ENCODE results near the gene ATP8A2. TPM values are rescaled to one million over a fixed set of nuclear protein-coding genes. Genes with fewer than 3 reads are reported as not detected.

The ATP8A2 gene
- total and polyA plus RNA-seq, 5 donors = 0.09 to 0.65 (median 0.22) TPM

- Histone ChIP-seq H3K27me3 (ENCODE audit: control insufficient read depth, insufficient read depth) (no peaks in the 10 kb centered on the region), H3K4me1 (ENCODE audit: control insufficient read depth, insufficient read depth, low read length) (no peaks in the 10 kb centered on the region), H3K4me3 (ENCODE audit: low read length) (no peak overlapping the region), H3K9me3 (ENCODE audit: control insufficient read depth, low read length) (no peaks in the 10 kb centered on the region), H3K27ac (ENCODE audit: low read length) (no peak overlapping the region)
- no peak for ATAC-seq
- no peak for DNase-seq
- WGBS = 71% methylated on average over 8 of the region's 8 CpGs
- intact Hi-C loops (cut with DNase I) = no loop called here
These were observed 516.3 kb downstream of the ATP8A2 start for GRCh38 chr13:25887962-25888655.

DNA sequence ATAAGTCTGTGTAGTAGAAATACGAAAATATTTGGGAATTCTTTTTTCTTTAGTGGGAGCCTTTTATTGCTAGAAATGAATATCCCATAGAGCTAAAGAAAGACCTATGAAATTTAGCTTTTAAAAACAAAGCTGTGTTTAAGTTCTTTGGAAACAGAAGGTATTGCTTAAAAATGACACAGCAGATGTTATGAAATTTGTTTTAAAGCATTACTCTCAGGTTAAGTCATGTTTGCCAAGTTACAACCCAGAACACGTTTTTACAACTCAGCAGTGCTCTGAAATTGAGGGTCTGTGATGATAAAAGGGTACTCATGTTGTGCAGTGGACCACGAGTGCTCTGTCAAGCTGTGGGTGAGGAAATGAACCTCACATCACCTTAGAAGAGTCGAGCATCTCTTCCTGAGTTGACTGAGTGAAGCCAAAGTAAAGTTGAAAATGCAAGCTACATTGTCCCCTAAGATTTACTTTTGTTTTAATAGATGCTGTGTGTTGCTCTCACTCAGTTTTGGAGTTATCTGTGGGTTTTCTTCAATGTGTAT is 519.0 kb downstream of the ATP8A2 start:
- H3K9me3 ChIP-seq (ENCODE audit: control insufficient read depth, low read length) = no peaks in the 10 kb centered on the region
- ATAC-seq (no peak), DNase-seq (no peak)
- intact Hi-C loops (cut with DNase I) = no loop called here
- 44% methylated on average over 4 of the region's 4 CpGs for WGBS
- H3K4me3 ChIP-seq (ENCODE audit: low read length) = no peak overlapping the region
- H3K27me3 ChIP-seq (ENCODE audit: control insufficient read depth, insufficient read depth) = no peaks in the 10 kb centered on the region
- H3K4me1 ChIP-seq (ENCODE audit: control insufficient read depth, insufficient read depth, low read length) = no peaks in the 10 kb centered on the region
- H3K27ac ChIP-seq (ENCODE audit: low read length) = no peak overlapping the region

- Histone ChIP-seq H3K27me3 (ENCODE audit: control insufficient read depth, insufficient read depth) (no peaks in the 10 kb centered on the region), H3K9me3 (ENCODE audit: control insufficient read depth, low read length) (no peaks in the 10 kb centered on the region), H3K4me3 (ENCODE audit: low read length) (no peak overlapping the region), H3K4me1 (ENCODE audit: control insufficient read depth, insufficient read depth, low read length) (no peaks in the 10 kb centered on the region), H3K27ac (ENCODE audit: low read length) (no peak overlapping the region)
- 94% methylated on average over 7 of the region's 7 CpGs for WGBS
- ATAC-seq (no peak), DNase-seq (no peak)
- intact Hi-C loops (cut with DNase I) = no loop called here
These were observed 527.2 kb downstream of the ATP8A2 start for GRCh38 chr13:25898991-25899390.

DNA sequence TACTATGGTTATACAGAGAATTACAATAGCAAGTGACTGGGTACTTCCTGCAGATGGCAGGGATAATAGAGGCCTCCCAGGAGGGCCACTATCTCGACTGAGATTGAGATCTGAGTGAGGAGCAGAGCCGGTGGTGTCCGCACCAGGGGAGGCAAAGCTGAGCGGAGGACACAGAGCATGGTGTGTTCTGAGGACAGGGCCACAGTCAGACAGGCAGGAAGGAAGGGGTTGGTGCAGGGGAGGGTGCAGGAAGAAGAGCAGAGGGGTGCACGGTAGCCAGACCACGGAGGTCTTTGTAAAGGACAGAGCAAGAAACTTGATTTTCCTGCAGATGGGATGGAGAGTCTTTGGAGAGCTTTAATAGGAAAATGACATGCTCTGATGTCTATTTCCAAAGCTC is 527.7 kb downstream of the ATP8A2 start:
- no peaks in the 10 kb centered on the region for H3K27me3 ChIP-seq (ENCODE audit: control insufficient read depth, insufficient read depth)
- no peaks in the 10 kb centered on the region for H3K9me3 ChIP-seq (ENCODE audit: control insufficient read depth, low read length)
- intact Hi-C loops (cut with DNase I) = no loop called here
- no peak overlapping the region for H3K4me3 ChIP-seq (ENCODE audit: low read length)
- DNase-seq (no peak), ATAC-seq (no peak)
- no peak overlapping the region for H3K27ac ChIP-seq (ENCODE audit: low read length)
- WGBS = 73% methylated on average over 6 of the region's 6 CpGs
- H3K4me1 ChIP-seq (ENCODE audit: control insufficient read depth, insufficient read depth, low read length) = no peaks in the 10 kb centered on the region

GRCh38 chr13:25899952-25900351 is 528.2 kb downstream of the ATP8A2 start:
- ATAC-seq (no peak), DNase-seq (no peak)
- no peaks in the 10 kb centered on the region for H3K27me3 ChIP-seq (ENCODE audit: control insufficient read depth, insufficient read depth)
- no peaks in the 10 kb centered on the region for H3K9me3 ChIP-seq (ENCODE audit: control insufficient read depth, low read length)
- H3K27ac ChIP-seq (ENCODE audit: low read length) = no peak overlapping the region
- no peak overlapping the region for H3K4me3 ChIP-seq (ENCODE audit: low read length)
- intact Hi-C loops (cut with DNase I) = no loop called here
- WGBS = 78% methylated on average over 1 of the region's 1 CpG
- H3K4me1 ChIP-seq (ENCODE audit: control insufficient read depth, insufficient read depth, low read length) = no peaks in the 10 kb centered on the region

DNA sequence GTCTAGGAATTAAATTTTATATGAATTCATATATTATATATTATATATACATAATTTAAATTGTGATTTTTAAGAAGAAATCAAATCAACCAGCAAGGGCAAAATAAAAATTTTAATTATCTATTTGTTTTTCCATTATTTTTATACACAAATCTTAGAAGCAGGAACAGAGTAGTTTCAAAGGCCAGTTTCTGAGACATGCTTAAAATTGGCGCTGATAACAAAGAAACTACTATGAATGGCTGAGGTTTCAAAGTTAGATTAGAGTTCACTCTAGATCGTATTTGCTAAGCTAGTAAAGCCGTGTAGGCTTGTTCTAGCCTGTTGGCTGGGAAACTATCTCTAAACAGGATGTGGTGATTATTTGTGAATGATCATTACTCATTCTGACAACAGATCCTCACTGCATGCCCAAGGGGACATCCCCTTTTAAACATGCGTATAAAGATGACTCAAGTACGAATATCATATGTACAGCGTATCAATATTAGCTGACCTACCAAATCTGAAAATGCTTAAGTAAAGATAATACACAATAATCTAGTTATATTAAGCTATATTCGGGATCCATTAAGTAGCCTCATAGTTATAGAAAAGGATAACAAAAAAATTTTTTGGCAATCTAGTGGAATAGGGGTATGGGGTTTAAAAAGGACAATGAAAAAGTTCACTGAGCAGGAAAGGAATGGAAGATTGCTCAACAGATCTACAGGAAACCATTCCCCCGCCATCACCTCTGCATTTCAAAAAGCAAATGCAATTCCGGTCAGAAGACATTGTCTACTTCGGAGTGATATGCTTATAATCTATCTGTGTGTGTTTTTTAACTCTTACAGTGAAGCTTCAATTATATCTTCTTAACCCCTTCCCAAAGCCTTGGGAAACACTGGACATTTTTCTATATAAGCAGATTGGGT is 529.9 kb downstream of the ATP8A2 start:
- intact Hi-C loops (cut with DNase I) = no loop called here
- H3K4me3 ChIP-seq (ENCODE audit: low read length) = no peak overlapping the region
- 35% methylated on average over 10 of the region's 10 CpGs for WGBS
- H3K27ac ChIP-seq (ENCODE audit: low read length) = no peak overlapping the region
- H3K27me3 ChIP-seq (ENCODE audit: control insufficient read depth, insufficient read depth) = no peaks in the 10 kb centered on the region
- H3K9me3 ChIP-seq (ENCODE audit: control insufficient read depth, low read length) = no peaks in the 10 kb centered on the region
- H3K4me1 ChIP-seq (ENCODE audit: control insufficient read depth, insufficient read depth, low read length) = no peaks in the 10 kb centered on the region
- DNase-seq = no peak
- peak; percentile 19 to 83 for ATAC-seq

GRCh38 chr13:25902455-25902854 is 530.7 kb downstream of the ATP8A2 start:
- intact Hi-C loops (cut with DNase I) = no loop called here
- 83% methylated on average over 6 of the region's 6 CpGs for WGBS
- Histone ChIP-seq H3K4me1 (ENCODE audit: control insufficient read depth, insufficient read depth, low read length) (no peaks in the 10 kb centered on the region), H3K9me3 (ENCODE audit: control insufficient read depth, low read length) (no peaks in the 10 kb centered on the region), H3K4me3 (ENCODE audit: low read length) (no peak overlapping the region), H3K27me3 (ENCODE audit: control insufficient read depth, insufficient read depth) (no peaks in the 10 kb centered on the region), H3K27ac (ENCODE audit: low read length) (no peak overlapping the region)
- no peak for DNase-seq
- no peak for ATAC-seq

- no peaks in the 10 kb centered on the region for H3K9me3 ChIP-seq (ENCODE audit: control insufficient read depth, low read length)
These were observed 531.1 kb downstream of the ATP8A2 start for GRCh38 chr13:25902891-25903341.

GRCh38 chr13:25904830-25905229 is 533.1 kb downstream of the ATP8A2 start:
- Histone ChIP-seq H3K27me3 (ENCODE audit: control insufficient read depth, insufficient read depth) (no peaks in the 10 kb centered on the region), H3K4me3 (ENCODE audit: low read length) (no peak overlapping the region), H3K4me1 (ENCODE audit: control insufficient read depth, insufficient read depth, low read length) (no peaks in the 10 kb centered on the region), H3K27ac (ENCODE audit: low read length) (no peak overlapping the region), H3K9me3 (ENCODE audit: control insufficient read depth, low read length) (no peaks in the 10 kb centered on the region)
- intact Hi-C loops (cut with DNase I) = no loop called here
- ATAC-seq = no peak
- DNase-seq = no peak
- WGBS = 93% methylated on average over 10 of the region's 10 CpGs

More at GRCh38 chr13:25902891-25903341, 531.1 kb downstream of the ATP8A2 start:
- ATAC-seq = no peak
- H3K27ac ChIP-seq (ENCODE audit: low read length) = no peak overlapping the region
- 86% methylated on average over 11 of the region's 11 CpGs for WGBS
- no peak for DNase-seq
- H3K4me3 ChIP-seq (ENCODE audit: low read length) = no peak overlapping the region
- H3K27me3 ChIP-seq (ENCODE audit: control insufficient read depth, insufficient read depth) = no peaks in the 10 kb centered on the region
- intact Hi-C loops (cut with DNase I) = no loop called here
- no peaks in the 10 kb centered on the region for H3K4me1 ChIP-seq (ENCODE audit: control insufficient read depth, insufficient read depth, low read length)

DNA sequence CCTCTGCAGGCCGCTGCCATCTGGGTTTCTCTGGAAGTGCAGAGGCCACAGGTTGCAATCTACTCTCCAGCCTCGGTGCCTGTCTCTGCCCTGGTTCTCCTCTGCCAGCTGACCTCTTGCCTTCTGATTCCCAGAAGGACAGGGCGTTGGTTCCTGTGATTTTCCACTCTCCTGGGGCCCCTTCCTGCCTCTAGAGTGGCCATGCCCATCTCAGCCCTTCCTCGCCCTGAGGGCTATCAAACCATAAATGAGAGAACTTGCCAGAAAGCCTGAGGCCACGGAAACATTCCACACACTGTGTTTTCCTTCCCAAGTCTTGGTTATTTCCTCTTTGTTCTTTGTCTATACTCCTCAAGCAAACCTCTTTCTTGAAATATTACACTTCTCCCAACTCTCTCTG is 533.8 kb downstream of the ATP8A2 start:
- ATAC-seq (peak; percentile 48 to 90), DNase-seq (peak in 1 of 3 donors; percentile 29)
- Histone ChIP-seq H3K4me3 (ENCODE audit: low read length) (no peak overlapping the region), H3K4me1 (ENCODE audit: control insufficient read depth, insufficient read depth, low read length) (no peaks in the 10 kb centered on the region), H3K9me3 (ENCODE audit: control insufficient read depth, low read length) (no peaks in the 10 kb centered on the region), H3K27ac (ENCODE audit: low read length) (no peak overlapping the region), H3K27me3 (ENCODE audit: control insufficient read depth, insufficient read depth) (no peaks in the 10 kb centered on the region)
- intact Hi-C loops (cut with DNase I) = no loop called here
- WGBS = 57% methylated on average over 5 of the region's 5 CpGs

- WGBS = 57% methylated on average over 7 of the region's 7 CpGs
- no peaks in the 10 kb centered on the region for H3K9me3 ChIP-seq (ENCODE audit: control insufficient read depth, low read length)
- no peaks in the 10 kb centered on the region for H3K4me1 ChIP-seq (ENCODE audit: control insufficient read depth, insufficient read depth, low read length)
- intact Hi-C loops (cut with DNase I) = no loop called here
- no peak overlapping the region for H3K4me3 ChIP-seq (ENCODE audit: low read length)
- ATAC-seq = peak in 1 of 2 donors; percentile 52
- DNase-seq = no peak
- H3K27me3 ChIP-seq (ENCODE audit: control insufficient read depth, insufficient read depth) = no peaks in the 10 kb centered on the region
- H3K27ac ChIP-seq (ENCODE audit: low read length) = no peak overlapping the region
These were observed 534.5 kb downstream of the ATP8A2 start for GRCh38 chr13:25906191-25906661.
